ENCODE results near the gene SIDT1.

The SIDT1 gene

DNA sequence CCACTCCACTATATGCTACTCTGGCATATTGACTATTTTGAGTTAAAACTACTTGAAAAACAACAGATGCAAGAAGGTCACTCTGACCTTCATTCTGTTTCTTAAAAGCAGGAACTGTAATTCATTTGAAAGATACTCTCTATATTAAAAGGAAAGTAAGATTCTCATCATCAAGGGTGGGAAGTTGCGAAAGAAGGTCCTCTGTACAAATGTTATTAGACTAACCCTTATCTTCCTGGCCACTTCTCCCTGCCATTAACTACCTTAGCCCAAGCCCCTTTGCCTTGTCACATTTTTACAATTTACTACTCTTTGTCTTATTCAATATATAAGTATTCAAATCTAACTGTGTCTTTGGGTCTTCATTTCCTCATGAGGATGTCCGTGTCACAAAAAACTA is 16.1 kb downstream of the SIDT1 start:
- no peak for DNase-seq

DNA sequence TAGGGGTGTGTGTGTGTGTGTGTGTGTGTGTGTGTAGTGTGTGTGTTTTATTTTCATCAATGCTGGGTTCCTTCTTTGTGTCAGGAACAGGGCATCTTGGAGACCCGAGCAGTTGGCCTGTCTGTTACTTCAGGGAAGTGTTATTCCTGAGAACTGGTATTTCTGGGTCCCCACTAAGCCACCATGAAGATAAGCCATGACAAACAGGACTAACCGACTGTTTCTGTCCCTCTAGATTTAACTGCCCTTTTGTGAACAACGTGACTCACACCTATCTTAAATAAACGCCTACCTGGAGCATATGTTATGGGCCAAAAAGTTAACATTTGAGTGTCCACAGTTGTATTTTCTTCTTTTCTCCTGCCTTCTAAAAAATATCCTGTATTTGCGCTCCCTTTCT is 19.5 kb downstream of the SIDT1 start:
- no peak for DNase-seq

DNA sequence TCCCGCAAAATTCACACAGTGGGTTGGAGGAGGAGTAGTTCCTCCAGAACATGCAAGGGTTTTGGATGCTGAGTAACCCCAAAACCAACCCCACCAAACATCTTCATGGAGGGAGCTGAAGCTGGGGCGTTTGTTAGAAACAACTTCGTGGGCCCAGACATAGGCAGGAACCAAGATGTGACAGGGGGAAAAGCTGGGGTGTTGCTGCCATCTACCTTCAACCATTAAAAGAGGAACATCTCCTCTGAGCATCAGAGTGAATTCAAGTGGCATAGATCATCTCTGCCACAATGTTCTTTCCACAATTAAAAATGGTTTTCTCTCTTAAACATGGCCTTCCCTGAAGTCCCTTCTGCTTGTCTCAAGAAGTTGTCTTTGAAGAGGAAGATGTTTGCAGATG is 20.5 kb downstream of the SIDT1 start:
- no peak for DNase-seq

DNA sequence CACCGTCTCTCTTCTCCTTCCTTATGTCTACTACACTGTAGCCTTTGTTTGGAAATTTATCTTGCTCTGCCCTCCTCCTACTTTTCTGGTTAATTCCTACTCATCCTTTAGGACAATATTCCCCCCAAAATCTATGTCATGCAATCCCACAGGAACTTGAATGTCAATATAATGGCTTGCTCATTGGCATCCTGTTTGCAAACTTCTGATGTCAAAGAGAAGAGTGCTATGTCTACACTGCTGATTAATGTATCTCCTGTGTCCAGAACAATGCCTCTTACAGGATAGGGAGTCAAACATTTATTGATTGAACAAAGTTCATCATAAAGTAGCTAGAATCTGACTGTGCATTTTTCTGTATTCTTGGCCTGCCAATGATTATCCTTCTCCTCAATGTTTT is 22.8 kb downstream of the SIDT1 start:
- DNase-seq = no peak

DNA sequence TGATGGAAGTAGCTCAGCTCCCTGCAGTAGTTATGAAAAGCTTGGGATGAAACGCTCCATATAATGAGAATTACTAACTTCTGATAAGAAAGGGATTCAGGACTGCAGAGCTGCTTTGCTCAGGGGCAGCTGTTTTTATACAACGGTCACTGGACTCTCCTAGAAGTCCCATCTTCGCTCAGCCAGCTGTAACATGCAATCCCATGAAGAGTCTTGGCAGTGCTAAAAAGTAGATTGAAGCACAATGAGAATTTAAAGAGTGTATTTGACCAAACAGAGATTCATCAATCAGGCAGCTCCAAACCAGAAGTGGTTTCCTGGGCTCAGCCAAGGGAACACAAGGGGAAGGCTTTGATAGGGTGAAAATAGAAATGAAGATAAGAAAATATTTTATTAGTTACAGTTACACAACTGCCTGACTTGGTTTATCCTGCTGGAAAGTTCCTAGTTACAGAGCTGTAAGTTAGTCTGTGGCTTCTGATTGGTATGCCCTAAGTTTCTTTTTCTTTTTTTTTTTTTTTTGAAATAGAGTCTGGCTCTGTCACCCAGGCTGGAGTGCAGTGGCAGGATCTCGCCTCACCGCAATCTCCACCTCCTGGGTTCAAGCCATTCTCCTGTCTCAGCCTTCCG is 24.1 kb downstream of the SIDT1 start:
- DNase-seq = no peak

DNA sequence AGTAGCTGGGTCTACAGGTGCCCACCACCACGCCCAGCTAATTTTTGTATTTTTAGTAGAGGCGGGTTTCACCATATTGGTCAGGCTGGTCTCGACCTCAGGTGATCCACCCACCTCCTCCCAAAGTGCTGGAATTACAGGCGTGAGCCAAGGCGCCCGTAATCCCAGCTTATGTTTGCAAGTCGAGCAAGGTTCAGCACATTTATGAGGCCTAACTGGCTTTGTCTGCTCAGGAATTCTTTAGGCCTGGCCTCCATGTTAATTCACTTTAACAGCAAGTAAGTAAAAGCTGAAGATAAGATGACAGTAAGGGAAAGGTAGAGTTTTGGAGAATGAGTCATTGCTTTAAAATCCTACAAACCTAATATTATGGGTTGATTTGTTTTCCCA is 24.6 kb downstream of the SIDT1 start:
- no peak for DNase-seq

DNA sequence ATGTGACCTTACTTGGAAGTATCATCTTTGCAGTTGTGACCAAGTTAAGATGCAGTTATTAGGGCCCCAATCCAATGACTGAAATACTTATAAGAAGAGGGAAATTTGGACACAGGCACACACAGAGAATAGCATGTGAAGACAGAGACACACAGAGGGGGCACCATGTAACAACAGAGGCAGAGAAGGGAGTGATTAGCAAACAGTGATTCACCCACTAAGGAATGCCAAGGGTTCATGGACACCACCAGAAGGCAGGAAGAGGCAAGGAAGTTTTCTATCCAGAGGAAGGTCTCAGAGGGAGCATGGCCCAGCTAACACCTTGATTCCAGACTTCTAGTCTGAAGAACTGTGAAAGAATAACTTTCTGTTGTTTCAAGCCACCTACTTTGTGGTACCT is 25.0 kb downstream of the SIDT1 start:
- DNase-seq = no peak

DNA sequence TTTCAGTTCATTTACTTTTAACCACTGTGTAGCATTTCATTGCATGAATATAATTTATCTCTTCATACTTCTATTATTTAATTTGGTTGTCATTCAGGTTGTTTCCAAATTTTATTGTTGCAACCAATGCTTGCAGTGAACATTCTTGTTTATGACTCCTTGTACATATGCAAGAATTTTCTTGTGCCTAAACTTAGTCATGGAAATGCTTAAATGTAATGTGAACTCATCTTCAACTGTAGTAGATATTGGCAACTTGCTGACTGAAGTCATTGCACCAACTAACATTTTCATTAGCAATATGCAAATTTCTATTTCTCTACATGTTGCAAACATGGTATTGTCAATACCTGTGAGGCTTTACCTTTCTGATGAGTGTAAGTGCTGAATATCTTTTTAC is 26.7 kb downstream of the SIDT1 start:
- no peak for DNase-seq

DNA sequence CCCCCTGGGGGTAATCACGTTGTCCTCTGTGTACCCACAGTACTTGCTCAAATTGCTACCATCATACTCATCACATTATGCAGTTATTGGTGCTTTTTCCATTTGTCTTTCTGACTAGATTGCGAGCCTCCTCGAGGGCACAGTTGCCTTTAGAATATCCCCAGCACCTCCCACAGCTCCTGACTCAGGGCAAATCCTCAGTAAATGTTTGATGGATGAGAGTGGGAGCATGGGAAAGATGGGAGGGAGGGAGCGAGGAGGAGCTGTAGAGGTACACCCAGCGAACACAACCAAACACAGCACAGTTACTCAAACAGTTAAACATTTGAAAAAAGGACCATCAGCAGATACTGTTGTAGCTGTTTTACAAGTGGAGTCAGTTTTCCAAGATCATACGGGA is 27.9 kb downstream of the SIDT1 start:
- no peak for DNase-seq

DNA sequence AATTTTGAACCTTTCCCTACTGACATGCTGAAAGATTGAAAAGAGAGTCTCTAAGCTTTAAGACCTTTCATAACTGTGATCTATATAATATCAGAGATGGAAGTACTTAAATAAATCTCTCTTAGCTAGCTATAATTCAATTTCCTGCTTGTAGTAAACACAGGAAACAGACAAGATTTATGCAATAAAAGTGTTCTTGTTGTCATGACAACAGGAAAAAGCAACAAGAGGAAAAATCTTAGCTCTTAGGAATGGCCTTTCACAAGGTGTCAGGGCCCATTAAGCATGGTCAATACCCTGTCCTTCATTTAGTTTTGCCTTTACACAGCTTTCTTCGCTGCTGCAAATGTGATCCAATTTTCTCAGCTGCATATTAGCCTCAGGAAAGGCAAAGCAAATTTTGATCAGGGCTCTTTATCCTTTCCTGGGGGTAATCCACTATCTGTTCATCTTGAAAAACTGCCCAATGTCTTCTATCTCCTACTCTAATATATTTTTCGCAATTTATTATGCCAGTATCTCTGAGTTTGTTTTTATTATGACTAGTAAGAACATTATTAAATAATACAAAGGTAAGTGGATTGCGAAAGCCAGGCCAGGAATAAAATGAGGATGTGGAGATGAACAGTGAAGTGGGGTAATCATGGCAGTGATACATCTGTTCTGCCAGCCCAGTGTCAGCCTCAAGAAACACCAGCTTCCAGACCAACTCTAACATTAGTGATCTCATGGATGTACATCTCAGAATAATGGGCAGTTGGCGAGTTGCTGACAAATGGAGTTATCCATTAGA is 28.7 kb downstream of the SIDT1 start:
- no peak for DNase-seq

DNA sequence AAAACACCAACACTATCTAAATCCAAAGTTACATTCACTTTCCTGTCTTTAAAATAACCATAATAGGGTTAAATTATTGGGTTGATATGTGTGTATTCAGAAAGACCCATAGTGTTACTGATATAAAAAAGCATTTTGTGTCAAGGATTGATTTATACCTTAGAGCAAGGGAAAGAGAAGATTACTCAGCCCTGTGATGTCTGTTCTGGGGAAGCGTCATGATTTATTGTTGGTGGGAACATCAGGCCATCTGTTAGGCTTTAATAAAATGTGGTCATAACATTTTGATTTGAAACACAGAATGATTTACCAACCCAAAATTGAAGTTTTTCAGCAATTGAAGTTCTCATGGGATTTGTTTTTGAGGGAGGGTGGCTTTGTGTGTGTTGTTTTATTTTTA is 33.2 kb downstream of the SIDT1 start:
- no peak for DNase-seq

DNA sequence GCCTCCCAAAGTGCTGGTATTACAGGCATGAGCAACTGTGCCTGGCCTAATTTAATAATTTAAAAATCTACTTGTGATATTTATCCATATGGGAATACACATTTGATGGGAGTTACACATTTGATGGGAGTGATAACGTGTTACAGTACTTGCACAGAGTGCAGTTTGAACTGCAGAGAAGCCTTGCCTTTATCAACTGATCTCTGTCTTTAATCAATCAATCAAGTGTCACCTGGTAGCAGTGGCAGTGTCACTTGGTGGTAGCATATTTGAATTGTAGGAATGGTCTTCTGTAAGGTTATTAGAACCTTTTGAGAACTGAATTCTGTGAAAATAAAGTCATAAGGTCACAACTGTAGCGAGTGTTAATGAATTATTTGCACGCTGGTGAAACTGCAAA is 37.8 kb downstream of the SIDT1 start:
- no peak for DNase-seq

DNA sequence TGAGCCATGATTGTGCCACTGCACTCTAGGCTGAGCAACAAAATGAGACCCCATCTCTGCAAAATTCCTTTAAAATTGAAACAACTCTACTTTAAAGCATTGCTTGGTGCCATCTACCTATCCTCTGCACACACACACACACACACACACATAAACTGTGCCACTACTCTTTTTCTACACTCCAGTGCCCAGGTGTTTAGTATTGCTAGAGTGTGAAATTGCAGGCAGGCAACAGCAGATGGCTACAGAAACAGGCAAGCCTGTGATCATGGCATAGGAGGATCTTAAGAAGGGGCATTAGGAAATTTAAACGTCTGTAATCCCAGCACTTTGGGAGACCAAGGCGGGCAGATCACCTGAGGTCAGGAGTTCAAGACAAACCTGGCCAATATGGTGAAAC is 39.0 kb downstream of the SIDT1 start:
- DNase-seq = no peak

DNA sequence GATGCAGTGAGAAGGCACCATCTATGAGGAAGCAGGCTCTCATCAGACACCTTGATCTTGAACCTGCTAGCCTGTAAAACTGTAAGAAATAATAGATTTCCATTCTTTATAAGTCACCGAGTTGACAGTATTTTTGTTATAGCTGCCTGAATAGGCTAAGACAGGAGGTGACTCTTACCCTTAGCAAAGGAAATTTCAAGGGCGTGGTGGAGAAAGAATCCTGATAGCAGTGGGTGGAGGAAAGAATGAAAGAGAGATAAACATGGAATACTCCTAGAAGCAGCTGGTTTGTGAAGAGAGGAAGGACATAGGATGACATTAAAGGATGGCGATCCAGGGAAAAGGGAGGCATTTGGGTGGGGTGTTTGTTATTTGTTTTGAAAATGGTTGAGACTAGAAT is 41.4 kb downstream of the SIDT1 start:
- DNase-seq = no peak

DNA sequence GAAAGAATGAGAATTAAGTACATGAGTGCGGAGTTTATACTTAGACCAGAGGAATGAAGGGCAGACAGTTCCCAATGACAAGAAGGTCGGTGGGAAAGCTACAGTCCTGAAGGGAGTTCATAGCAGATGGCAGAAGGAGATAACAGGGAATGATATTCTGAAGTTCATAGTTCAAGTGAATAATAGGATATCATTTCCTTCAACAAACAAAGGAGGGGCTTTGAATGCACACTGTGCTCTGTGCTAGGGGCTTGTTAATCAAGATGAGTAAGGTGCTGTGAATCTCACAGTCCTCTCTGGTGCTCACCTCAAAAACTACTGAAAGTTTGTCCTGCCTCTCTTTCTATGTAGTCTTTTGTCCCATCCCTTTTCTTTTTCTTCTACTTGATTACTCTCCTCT is 41.9 kb downstream of the SIDT1 start:
- no peak for DNase-seq

DNA sequence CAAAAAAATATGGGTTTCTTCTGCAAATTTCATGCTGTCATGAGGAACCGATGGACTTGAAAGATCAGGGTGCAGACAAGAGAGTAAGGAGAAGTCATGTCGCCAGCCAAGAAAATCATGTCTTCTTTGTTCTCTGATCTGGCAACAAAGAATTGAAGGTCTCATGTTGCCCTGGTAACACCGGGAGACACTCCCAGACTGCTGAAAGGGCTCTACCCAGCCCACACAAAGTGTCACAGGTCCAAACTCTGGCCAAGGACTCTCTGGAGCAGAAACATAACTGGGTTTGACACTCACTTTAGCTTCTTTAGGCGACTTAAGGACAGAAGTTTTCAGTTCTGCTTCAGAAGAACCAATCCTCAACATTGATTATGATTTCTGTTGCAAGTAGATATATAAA is 42.9 kb downstream of the SIDT1 start:
- no peak for DNase-seq

DNA sequence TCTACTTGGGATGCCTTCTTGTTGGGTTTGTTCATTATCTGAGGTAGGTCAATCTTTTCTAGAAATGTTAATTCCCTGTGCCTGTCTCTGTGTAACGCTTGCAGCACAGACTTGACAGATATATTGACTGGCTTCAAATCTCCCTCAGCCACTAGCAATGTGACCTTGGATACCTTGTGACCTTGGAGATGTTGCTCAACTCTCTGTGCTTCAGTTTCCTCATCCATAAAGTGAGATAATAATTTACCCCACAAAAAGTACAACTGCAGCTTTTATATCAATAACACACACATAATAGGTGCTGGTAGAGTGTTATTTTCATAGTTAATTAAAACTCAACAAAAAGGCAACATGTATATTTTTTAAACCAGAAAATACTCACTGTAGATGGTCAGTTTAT is 52.9 kb downstream of the SIDT1 start:
- DNase-seq = no peak

DNA sequence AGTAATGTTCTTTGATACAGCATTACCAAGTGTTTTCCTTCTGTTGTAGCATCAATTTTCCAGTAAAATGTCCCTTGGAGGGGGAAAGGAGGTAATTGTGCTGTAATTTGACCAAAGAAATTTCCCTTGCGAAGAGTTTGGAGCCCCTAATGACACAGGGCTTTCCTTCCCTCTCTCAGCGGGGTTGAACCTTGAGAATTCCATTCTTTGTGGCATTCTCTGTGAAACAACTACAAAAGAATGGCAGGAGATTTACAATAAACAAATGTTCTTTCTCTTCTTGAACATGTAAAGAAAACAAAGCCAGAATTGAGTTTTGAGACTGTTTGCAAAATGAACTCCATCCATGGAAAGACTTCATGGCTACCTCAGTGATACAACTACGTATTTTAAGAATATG is 53.4 kb downstream of the SIDT1 start:
- no peak for DNase-seq

DNA sequence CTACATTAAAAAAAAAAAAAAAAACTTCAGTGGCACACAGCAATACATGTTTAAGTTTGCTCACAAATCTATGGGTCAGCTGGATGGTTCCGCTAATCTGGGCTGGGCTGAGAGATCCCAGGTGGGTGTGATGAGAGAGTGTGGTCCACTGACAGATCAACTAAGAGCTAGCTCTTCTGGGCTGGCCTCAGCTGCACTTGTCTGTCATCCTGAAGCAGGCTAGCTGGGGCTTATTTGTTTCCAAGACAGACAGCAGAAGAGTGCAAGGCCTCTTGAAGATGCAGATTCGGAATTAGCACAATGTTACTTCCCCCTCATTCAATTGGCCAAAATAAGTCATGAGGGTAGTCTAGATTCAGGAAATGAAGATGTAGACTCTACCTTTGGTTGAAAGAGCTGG is 56.5 kb downstream of the SIDT1 start:
- no peak for DNase-seq

DNA sequence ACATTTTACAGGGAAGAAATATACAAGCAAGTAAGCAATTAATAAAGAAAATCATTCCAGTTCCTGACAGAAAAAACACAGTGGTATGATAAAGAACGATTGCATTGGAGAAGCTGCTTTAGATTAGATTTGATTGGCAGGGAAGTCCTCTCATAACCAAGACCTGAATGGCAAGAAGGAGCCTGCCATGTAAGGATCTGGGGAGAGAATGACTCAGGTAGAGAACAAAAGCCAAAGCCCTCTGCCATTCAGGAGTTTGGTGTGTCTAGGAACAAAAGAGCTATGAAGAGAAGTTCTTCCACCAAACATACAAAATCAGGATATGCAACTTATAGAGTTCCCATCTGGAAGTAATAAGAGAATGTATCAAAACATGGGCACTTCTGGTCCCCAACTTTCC is 57.6 kb downstream of the SIDT1 start:
- DNase-seq = no peak

DNA sequence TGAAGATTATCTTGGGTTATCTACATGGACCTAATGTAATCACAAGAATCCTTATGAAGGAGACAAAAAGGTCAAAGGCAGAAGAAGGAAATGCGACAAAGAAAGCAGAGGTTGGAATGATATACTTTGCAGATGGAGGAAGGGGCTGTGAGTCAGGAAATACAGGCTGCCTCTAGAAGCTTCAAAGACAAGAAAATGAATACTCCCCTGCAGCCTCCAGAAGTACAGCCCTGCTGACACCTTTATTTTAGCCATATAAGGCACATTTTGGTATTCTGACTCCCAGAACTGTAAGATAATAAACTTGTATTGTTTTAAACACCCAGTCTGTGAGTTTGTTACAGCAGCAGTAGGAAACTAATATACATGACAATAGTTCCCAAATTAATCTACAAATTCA is 58.6 kb downstream of the SIDT1 start:
- DNase-seq = no peak

DNA sequence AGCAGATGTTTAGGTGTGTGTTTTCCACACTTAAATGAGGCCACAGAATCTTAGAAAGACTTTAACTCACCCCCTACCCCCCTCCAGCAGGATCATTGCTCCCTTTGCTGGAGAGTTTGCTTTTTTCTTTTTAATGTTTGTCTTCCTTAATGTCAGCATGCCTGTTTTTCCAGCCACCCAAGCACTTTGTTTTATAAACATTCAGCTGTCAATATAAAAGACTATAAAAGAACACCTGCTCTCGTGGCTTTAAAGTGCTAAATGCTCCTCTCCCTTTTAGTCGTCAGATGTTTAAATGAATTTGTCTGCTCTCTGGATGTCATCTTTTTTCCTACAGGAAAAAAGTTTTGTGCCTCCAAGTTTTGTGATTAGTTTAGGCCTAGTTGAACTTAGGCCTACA is 61.7 kb downstream of the SIDT1 start:
- DNase-seq = no peak

DNA sequence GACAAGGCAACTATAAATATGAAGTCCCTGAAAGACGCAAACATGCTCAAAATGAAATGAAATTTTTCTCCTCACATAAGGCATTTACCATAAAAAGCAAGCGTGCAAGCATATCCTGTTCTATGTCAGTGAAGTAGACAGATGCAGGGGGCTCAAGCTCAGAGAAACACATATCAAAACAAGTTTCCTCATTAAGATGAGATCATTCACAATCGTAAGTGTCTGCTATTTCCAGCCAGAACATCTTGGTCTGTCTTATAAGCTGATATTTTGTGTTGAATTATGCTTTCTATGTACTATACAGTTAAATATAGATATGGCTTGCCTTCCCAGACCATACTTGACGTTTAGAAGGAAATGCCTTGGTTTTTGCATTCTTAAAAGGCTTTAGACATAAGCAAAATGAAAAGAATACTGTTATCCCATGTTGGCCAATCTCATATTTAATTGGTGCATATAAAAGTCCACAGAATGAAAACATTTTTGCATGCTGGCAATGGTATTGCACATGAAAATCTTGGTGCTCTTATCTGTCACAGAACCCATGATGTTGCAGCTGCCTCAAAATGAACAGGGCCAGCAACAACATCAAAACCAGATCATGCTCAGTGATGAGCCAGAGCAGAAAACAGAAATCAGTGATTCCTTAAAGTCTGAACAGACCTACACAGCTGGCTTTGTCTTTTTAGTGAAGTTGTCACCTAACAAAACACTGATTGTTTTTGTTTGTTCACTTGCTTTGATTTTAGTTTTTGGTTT is 65.4 kb downstream of the SIDT1 start:
- DNase-seq = no peak

DNA sequence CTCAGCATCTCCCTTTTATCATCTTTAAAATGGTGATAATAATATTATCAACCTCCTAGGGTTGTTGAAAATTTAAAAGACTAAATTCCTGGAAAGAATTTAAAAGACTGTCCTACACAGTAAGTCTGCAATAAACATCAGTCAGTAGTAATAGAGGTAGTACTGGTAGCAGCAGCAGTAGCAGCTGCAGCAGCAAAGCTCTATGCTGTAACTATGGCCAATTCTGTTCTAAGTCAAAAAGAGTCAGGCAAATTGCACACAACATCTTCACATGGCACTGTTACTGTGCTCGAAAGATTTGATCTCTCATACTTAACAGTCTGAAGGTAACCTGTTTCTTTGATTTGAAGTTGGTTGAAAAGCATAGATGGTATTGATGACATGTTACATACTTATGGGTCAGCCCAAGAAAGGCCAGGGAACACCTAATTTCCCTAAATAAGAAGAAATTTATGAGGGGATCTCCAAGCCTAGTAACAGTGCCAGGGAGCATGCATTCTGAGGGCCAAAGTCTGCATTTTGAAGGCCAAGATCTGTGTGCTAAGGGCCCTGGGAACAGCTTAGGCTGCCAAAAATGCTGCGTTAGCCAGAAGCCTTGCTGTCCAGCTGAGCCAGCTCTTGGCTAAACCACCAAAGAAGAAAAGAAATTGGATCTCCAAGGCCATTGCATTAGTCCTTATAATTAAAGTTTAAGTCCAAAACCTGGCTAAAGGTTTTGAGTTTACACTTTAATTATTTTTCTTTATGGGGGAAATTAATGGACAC is 68.2 kb downstream of the SIDT1 start:
- no peak for DNase-seq
